Esophagus (tissue), 2 donors: ENCODE data around the gene STAT5A. TPM values are rescaled to one million over a fixed set of nuclear protein-coding genes. Genes with fewer than 3 reads are reported as not detected.
A peak's percentile ranks its signal among the peaks of the same experiment; 100 is the strongest.

Source experiments
- H3K27ac ChIP-seq, 2 donors: one replicate each; pipeline ENCODE4 v1.5.1; 2013; ENCODE audit warnings: low read depth in 2 of 2, mild to moderate bottlenecking in 2 of 2, inconsistent platforms in 1 of 2, low read length in 1 of 2, moderate library complexity in 1 of 2
- H3K27me3 ChIP-seq, 2 donors: one replicate each; pipeline ENCODE4 v1.6.1; 2013; ENCODE audit warnings: low read length in 2 of 2, control low read depth in 1 of 2, mild to moderate bottlenecking in 1 of 2; ENCODE audit not compliant: insufficient read depth in 2 of 2, control insufficient read depth in 1 of 2
- H3K36me3 ChIP-seq, 2 donors: one replicate each; pipeline ENCODE4 v1.6.1; 2013; ENCODE audit warnings: low read length in 1 of 2; ENCODE audit not compliant: control insufficient read depth in 2 of 2, insufficient read depth in 2 of 2
- H3K4me1 ChIP-seq, 2 donors: one replicate each; pipeline ENCODE4 v1.6.1; 2013; ENCODE audit warnings: low read length in 1 of 2; ENCODE audit not compliant: control insufficient read depth in 2 of 2, insufficient read depth in 2 of 2
- H3K4me3 ChIP-seq, 2 donors: one replicate each; pipeline ENCODE4 v1.5.1; 2013; ENCODE audit warnings: low read length in 2 of 2, mild to moderate bottlenecking in 2 of 2, low read depth in 1 of 2, moderate library complexity in 1 of 2
- H3K9me3 ChIP-seq, 2 donors: one replicate each; pipeline ENCODE4 v1.6.1; 2013; ENCODE audit warnings: mild to moderate bottlenecking in 2 of 2, low read depth in 1 of 2, low read length in 1 of 2, moderate library complexity in 1 of 2; ENCODE audit not compliant: control insufficient read depth in 2 of 2, insufficient read depth in 1 of 2
- WGBS, 2 donors: extraction: QIAGEN DNeasy Blood & Tissue Kit; methylation state at CpG; one replicate each; pipeline ENCODE4 v1.1.7; 2013; 5-methylcytosine and 5-hydroxymethylcytosine counted together
- polyA plus RNA-seq, 2 donors: library from polyadenylated mRNA; stranded (reverse); fragments of 200-250 nt; gene quantifications; one replicate each; pipeline ENCODE4 v1.2.3, GENCODE V29; 2013
- donor health status: healthy with polysubstance abuse.
- donor health status: Bipolar disorder and iron deficiency.

The STAT5A gene
- polyA plus RNA-seq, 2 donors: 4.7 to 6.3 TPM

DNA sequence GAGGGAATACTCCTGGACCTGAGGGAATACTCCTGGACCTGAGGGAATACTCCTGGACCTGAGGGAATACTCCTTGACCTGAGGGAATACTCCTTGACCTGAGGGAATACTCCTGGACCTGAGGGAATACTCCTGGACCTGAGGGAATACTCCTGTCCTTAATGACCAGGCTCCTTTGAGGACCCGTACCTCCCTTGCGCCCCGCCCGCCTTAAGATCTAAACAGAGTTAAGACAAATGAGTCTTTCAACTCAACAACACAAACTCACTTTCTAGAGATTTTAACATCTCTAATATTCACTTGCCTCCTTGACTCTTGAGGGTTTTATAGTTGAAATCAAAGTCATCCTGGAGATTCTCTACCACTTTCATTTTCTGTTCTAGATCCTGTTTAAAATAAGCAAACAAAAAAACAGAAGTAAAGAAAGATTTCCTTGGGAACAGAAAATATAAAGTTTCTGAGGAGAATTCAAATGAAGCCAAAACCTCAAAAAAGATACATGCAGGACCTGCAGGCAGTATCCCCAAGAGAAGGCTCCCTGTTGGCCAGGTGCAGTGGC is 50.2 kb downstream of the STAT5A start:
- WGBS, 2 donors: 88% methylated on average over 4 of the region's 4 CpGs
- Histone ChIP-seq H3K36me3 (peaks cover 14 to 16% of the 10 kb centered on the region in 2 donors), H3K27ac (no peak overlapping the region), H3K4me1 (no peaks in the 10 kb centered on the region), H3K4me3 (no peak overlapping the region), H3K27me3 (no peaks in the 10 kb centered on the region), H3K9me3 (no peaks in the 10 kb centered on the region)

DNA sequence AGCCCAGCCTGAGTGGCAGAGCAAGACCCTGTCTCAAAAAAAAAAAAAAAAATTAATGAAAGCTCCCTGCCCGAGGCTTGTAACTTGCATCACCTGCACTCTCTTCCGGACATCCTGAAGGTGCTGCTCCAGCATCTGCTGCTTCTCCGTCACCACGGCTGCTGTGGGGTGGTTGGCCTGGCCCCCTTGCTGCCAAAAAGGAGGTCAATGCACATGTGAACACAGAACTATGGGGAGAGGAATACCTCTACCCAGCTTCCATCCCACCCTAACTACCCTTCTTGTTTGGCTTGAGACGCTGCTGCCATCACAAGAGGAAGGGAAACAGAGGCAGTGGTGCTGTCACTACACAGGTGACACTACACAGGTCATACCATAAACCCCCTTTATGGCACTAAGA is 50.9 kb downstream of the STAT5A start:
- Histone ChIP-seq H3K27me3 (no peaks in the 10 kb centered on the region), H3K27ac (no peak overlapping the region), H3K9me3 (no peaks in the 10 kb centered on the region), H3K4me3 (no peak overlapping the region), H3K36me3 (peaks cover 12 to 15% of the 10 kb centered on the region in 2 donors), H3K4me1 (no peaks in the 10 kb centered on the region)
- 91 to 97% methylated on average over 5 of the region's 5 CpGs for WGBS, 2 donors

DNA sequence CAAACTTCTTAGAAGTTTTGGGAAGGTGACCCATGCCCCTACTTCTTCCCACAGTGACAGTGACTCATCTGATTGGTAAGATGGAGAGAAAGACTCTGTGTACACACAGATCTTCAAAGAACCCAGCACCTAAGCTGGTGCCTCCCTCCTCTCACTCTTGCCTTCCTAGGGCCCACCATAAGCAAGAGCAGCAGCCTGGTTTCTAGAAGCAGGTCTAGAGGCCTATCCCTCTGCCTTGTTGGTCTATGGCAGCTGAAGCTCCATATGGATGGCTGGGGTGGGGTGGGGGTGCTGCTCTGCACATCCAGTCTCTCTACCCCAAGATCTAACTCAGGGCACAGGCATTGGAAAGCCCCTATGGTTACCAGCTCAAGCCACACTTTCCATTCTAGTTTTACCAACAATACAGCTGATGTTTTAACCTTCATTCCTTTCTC is 52.4 kb downstream of the STAT5A start:
- no peak overlapping the region for H3K4me3 ChIP-seq
- H3K4me1 ChIP-seq: no peaks in the 10 kb centered on the region
- no peak overlapping the region for H3K27ac ChIP-seq
- H3K36me3 ChIP-seq: peaks cover 12 to 14% of the 10 kb centered on the region in 2 donors
- H3K27me3 ChIP-seq: no peaks in the 10 kb centered on the region
- H3K9me3 ChIP-seq: no peaks in the 10 kb centered on the region

DNA sequence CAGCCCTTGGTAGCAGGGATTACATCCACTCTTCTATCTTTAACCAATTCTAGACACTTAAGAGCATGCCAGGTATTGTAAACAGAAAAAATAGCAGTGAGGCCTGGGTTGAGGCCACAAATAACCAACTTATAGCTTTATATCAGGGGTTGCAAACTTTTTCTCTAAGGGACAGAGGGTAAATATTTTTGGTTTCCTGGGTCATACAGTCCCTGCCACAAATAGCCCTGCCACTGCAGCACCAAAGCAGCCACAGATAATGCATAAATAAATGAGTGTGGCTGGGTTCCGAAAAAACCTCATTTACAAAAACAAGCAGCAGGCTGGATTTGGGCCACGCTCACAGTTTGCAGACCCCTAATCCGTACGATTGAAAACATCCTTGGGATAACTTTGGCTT is 53.3 kb downstream of the STAT5A start:
- H3K27ac ChIP-seq: no peak overlapping the region
- peaks cover 15% of the 10 kb centered on the region in 2 donors for H3K36me3 ChIP-seq

DNA sequence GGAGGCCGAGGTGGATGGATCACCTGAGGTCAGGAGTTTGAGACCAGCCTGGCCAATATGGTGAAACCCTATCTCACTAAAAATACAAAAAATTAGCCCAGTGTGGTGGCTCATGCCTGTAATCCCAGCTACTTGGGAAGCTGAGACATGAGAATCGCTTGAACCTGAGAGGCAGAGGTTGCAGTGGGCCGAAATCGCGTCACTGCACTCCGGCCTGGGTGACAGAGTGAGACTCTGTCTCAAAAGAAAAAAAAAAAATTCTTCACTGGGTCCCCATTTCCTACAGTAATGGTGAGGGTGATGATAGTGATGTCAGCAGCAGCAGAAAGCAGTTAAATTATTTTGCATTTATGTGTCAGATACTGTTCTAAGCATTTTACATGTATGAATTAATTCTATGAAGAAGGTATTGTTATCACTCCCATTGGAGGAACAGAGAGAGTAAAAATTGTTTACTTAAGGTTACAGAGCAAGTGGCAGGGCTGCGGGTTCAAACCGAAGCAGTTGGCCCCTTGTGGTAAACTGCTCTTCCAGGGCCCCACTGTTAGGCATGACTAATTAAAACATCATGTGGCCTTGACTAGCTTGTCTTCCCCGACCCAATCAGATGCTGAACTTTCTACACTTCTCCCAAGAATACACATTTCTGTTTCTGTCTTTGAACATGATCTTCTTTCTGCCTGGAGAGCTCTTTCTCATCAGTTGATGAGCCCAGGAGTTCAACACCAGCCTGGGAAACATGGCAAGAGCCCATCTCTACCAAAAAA is 54.1 kb downstream of the STAT5A start:
- Histone ChIP-seq H3K4me3 (no peak overlapping the region), H3K27ac (no peak overlapping the region), H3K36me3 (peaks cover 8 to 15% of the 10 kb centered on the region in 2 donors)

More for the DNA sequence above, 53.3 kb downstream of the STAT5A start:
- no peak overlapping the region for H3K4me3 ChIP-seq
- no peaks in the 10 kb centered on the region for H3K4me1 ChIP-seq
- H3K27me3 ChIP-seq: no peaks in the 10 kb centered on the region
- H3K9me3 ChIP-seq: no peaks in the 10 kb centered on the region
- 77 to 87% methylated on average over 4 of the region's 4 CpGs for WGBS, 2 donors

DNA sequence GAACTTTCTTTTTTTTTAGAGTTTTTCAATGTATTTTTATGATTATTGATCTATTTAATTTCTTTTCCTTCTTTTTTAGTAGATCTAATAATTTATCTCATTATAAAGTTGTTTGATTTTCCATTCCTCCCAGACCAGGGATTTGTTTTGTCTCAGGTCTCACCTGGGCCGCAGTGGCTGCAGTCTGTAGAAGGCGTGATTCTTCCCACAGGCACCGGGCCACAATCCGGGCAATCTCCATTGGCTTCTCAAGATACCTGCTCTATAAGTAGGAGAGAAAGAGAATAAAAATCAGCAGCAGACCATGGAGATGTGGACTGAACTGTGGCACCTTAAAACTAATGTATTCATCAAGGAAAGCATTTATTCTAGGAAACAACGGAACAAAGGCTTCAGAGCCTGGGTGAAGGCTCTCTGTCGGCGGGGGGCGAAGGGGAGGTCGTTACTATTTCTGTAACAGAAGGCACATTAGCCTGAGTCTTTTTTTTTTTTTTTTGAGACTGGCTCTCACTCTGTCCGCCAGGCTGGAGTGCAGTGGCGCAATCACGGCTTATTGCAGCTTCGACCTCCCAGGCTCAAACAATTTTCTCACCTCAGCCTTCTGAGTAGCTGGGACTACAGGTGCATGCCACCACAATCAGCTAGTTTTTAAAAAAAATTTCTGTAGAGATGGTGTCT is 57.2 kb downstream of the STAT5A start:
- peaks cover 9 to 10% of the 10 kb centered on the region in 2 donors for H3K36me3 ChIP-seq
- no peaks in the 10 kb centered on the region for H3K27me3 ChIP-seq
- H3K4me3 ChIP-seq: no peak overlapping the region
- no peak overlapping the region for H3K27ac ChIP-seq
- 77 to 86% methylated on average over 13 of the region's 13 CpGs for WGBS, 2 donors
- peaks cover 2% of the 10 kb centered on the region in 2 donors for H3K4me1 ChIP-seq
- no peaks in the 10 kb centered on the region for H3K9me3 ChIP-seq

More for the DNA sequence above, 54.1 kb downstream of the STAT5A start:
- WGBS, 2 donors: 82 to 83% methylated on average over 9 of the region's 9 CpGs
- H3K9me3 ChIP-seq: no peaks in the 10 kb centered on the region
- no peaks in the 10 kb centered on the region for H3K4me1 ChIP-seq
- H3K27me3 ChIP-seq: no peaks in the 10 kb centered on the region

DNA sequence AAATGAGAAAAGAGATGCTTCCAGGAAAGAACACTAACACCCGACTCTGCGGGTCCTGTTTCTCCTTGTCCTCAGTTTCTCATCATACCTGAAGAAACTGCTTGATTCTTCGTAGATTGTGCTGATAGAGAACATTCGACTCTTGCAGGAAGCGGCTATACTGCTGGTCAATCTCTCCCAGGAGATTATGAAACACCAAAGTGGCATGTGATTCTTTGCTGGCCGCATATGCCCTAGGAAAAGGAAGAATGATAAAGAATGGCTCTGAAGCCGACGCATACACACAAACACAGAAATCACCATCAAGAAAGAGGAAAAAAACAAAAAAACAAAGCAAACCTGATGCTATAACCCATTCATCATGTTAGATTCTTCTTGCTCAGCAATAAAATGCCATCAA is 58.2 kb downstream of the STAT5A start:
- Histone ChIP-seq H3K9me3 (no peaks in the 10 kb centered on the region), H3K4me1 (peaks cover 2% of the 10 kb centered on the region in 2 donors), H3K27ac (no peak overlapping the region), H3K27me3 (no peaks in the 10 kb centered on the region), H3K4me3 (no peak overlapping the region), H3K36me3 (peaks cover 5 to 10% of the 10 kb centered on the region in 2 donors)
- WGBS, 2 donors: 87 to 93% methylated on average over 8 of the region's 8 CpGs

DNA sequence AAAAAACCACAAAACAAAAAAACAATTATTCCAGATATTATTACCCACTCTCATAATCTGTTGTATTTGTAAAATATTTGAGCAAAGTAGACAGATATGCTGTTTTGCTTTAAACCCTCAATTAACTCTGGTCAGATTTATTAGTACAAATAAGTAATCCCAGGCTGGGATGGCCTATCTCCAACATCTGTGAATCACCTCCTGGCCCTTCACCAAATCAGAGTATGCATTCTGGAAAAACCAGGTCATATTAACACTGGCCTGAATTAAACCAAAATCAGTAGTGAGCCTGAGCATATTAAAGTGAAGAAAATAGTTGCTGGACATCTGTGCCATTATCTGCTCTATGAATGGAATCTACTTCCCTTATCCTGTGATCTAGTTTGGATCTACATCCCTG is 58.9 kb downstream of the STAT5A start:
- Histone ChIP-seq H3K4me3 (no peak overlapping the region), H3K36me3 (peaks cover 5 to 10% of the 10 kb centered on the region in 2 donors), H3K9me3 (no peaks in the 10 kb centered on the region), H3K4me1 (peaks cover 2% of the 10 kb centered on the region in 2 donors), H3K27me3 (no peaks in the 10 kb centered on the region), H3K27ac (peak overlapping the region; percentile 36 to 71)

DNA sequence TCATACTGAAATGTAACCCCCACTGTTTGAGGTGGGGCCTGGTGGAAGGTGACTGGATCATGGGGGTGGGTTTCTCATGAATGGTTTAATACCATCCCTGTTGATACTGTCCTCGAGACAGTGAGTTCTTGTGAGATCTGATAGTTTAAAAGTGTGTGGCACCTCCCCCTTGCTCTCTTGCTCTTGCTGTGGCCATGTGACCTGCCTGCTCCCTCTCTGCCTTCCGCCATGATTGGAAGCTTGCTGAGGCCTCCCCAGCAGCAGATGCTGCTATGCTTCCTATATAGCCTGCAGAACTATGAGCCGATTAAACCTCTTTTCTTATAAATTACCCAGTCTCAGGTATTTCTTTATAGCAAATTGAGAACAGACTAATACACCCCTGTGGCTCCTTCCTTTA is 59.3 kb downstream of the STAT5A start:
- Histone ChIP-seq H3K36me3 (peaks cover 4 to 10% of the 10 kb centered on the region in 2 donors), H3K27ac (peak overlapping the region; percentile 36 to 71), H3K4me1 (peaks cover 2% of the 10 kb centered on the region in 2 donors)

More for the DNA sequence above, 59.3 kb downstream of the STAT5A start:
- 76 to 81% methylated on average over 3 of the region's 3 CpGs for WGBS, 2 donors
- no peak overlapping the region for H3K4me3 ChIP-seq
- no peaks in the 10 kb centered on the region for H3K9me3 ChIP-seq
- H3K27me3 ChIP-seq: no peaks in the 10 kb centered on the region
